HPDE6-E6E7 (cell line): ENCODE measurements around the gene PAOX.

Experiments used
- DNase-seq: peaks from one replicate; pipeline ENCODE4 v3.0.0; 2011; ENCODE audit warnings: missing footprints; ENCODE audit errors: extremely low spot score

The PAOX gene

DNA sequence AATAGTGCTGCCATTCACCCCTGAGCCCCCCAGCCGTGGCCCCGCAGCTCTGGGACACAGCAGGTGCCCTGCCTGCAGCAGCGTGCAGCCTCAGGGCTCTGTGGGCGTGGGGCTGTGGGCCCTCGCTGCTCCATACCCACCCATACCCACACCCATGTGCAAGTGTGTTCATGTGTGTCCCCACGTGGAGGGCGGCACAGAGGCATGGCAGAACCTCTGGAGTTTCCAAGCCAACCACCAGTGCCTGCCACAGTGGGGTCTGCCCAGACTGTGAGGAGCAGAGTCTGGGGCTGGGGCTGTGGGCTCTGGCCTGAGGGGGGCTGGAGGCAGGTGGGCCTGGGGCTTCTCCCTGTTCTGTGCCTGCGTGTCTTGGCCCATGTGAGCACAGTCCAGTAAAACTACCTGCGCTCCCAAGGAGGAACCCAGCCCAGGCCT lies 29.5 kb upstream of the PAOX start:
- no peak for DNase-seq

DNA sequence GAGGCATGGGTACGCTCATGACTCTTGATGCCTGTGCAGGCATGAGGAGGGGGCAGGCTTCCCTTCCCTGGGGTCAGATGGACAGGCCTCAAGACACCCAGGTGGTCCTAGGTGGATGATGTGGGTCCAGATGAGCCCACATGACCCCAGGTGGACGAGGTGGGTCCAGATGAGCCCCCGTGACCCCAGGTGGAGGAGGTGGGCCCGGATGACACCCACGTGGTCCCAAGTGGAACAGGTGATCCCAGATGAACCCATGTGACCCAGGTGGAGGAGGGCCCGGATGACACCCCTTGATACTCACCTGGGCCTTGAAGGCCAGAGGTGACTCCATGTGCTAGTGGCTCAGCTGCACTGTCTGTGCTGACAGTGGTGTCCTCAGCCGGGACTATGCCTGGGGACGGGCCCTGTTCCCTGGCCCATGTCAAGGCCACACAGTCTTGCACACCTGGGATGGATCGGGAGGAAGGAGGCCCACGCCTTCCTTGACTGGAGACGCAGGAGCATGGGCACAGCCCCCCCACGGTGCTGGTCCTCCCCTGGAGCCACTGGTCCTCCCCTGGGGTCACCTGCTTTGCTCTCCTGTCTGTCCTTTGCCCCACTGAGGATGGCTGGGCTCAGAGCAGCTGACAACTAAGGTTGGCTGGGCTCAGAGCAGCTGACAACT lies 28.6 kb upstream of the PAOX start:
- DNase-seq: no peak

DNA sequence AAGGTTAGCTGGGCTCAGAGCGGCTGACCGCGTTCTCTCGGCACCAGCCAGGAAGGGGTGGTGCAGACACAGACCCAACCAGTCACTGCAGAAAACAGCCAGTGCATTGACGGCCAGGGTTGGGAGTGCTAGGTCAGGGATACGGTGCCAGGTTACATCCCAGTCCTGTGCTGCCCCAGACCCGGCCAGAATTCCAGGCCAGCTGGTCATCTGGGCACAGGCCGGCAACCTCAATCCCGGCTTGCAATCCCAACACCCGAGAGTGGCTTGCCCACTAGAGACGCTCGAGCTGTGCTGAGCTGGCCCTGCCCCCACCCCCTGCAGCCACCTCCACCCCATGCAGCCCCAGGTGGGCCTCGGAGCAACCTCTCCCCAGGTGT lies 28.1 kb upstream of the PAOX start:
- no peak for DNase-seq

GRCh38 chr10:133351408-133352318 lies 27.4 kb upstream of the PAOX start:
- no peak for DNase-seq

- no peak for DNase-seq
Observed at GRCh38 chr10:133353202-133353959, 25.7 kb upstream of the PAOX start.

GRCh38 chr10:133353988-133354605 lies 25.0 kb upstream of the PAOX start:
- DNase-seq: no peak

- DNase-seq: no peak
Observed at GRCh38 chr10:133354672-133355240, 24.3 kb upstream of the PAOX start.

DNA sequence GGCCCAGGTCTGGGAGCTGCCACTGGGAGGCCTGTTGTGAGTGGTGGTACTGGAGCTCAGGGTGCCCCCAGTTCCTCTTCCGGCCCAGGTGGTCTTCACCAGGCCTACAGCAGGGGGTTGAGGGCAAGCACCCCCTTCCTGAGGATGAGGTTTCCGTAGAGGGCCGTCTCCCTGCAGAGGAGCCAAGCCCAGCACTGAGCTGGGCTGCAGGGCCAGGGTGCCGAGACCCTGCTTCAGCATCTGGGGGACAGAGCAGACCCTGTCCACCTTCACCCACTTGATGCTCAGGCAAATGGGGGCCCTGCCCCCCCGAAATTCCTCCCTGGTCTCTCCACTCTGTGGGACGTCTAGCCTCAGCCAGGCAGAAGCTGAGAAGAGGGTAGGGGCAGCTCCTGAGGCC lies 23.8 kb upstream of the PAOX start:
- DNase-seq: no peak

DNA sequence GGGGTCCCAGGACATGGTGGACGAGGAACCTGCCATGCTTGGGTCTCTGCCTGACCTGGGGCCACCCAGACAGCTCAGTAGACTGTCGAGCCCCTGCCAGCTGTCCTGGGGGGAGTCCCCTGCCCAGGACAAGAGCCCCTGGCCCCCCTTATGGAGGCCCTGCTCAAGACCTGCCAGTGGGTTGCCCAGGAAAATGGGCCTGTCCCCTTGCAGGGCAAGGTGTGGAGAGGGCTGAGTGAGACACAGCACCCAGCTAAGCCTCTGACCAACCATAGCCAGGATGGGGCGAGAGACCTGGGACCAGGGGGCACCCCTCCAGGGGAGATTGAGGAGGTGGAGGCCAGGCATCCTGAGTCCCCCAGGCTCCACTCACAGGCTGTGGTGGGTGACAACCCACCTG lies 23.1 kb upstream of the PAOX start:
- no peak for DNase-seq

GRCh38 chr10:133356549-133357284 lies 22.3 kb upstream of the PAOX start:
- DNase-seq: no peak

GRCh38 chr10:133357285-133358161 lies 21.5 kb upstream of the PAOX start, which contains the start of gene FUOM:
Gene FUOM, minus strand, starts transcription at chr10:133358019. Its CDS starts 12 bp downstream, at chr10:133358007.
- no peak for DNase-seq

GRCh38 chr10:133358162-133358924 lies 20.7 kb upstream of the PAOX start:
- DNase-seq: no peak

- no peak for DNase-seq
Observed at GRCh38 chr10:133358925-133359310, 20.1 kb upstream of the PAOX start.

- DNase-seq: no peak
Observed at GRCh38 chr10:133359554-133359971, 19.5 kb upstream of the PAOX start.

DNA sequence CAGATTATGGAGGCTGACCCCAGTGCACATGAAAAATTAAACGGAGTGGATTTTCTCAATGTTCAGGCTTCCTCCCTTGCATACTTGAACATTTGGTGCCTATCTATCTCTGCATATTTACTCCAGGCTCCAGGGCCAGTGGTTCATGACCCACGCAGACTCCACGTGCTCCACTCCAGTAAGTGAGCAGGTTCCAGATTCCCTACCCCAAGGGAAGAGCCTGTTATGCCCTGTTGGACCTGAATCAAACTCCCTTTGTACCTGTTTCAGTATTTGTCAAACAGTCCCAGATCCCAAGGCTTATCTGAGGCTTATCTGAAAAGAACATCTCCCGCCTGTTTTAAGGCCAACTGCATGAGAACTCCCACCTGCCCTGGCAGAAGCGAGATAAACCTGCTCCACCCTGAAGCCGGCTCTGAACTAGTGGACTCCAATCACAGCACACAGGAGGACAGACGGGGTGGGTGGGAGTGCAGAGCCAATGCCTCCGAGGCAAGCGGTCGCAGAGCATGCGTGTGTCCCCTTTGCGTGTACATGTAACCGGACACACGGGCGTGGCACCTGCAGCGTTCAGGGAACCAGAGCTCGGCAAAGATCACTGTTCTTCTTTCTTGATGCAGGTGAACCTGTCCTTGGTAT lies 19.0 kb upstream of the PAOX start:
- no peak for DNase-seq

GRCh38 chr10:133361227-133361626 lies 17.8 kb upstream of the PAOX start:
- DNase-seq: no peak

GRCh38 chr10:133361773-133362441 lies 17.2 kb upstream of the PAOX start:
- DNase-seq: no peak

DNA sequence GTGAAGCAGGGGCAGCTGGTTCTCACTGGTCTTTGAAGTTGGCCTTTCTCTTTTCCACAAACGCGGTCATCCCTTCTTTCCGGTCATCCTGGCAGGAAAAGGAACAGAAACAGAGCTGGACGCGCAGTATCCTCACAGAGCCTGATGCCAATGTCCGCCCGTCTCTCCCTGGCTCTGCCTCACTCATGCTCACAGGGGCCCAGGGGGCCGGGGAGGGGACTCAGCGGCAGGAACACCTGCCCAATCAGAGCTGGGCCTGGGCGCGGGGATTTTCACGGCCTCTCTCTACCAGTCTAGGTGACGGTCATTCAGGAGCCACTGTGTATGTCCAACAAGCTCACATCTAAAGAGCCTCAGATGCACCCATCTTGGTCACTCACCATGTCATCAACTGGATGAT lies 16.2 kb upstream of the PAOX start:
- DNase-seq: no peak
